Natural killer cell (primary cell): ENCODE results near the gene HOXB5. TPM values are rescaled to one million over a fixed set of nuclear protein-coding genes. Genes with fewer than 3 reads are reported as not detected.
A peak's percentile ranks its signal among the peaks of the same experiment; 100 is the strongest.

Source experiments
- ATAC-seq, 3 donors: fragments of 150-1000 bp in 2 of 3; fragments of 200-7000 bp in 1 of 3; cut with Tn5 transposase; 1 replicate in 1 of 3; 2 replicates in 2 of 3; pipeline ENCODE4 v1.10.0; 2021; ENCODE audit warnings: mild to moderate bottlenecking in 2 of 3, moderate library complexity in 2 of 3
- DNase-seq, 2 donors: peaks; one replicate each; pipeline versions ENCODE4 v3.0.0 to v3.0.0-alpha.2; 2013 to 2021; ENCODE audit warnings: mixed read lengths in 1 of 2
- H3K27ac ChIP-seq: one replicate; pipeline ENCODE4 v1.5.1; 2013; ENCODE audit warnings: mild to moderate bottlenecking, low read length
- H3K27me3 ChIP-seq: one replicate; pipeline ENCODE4 v1.6.1; 2013; ENCODE audit warnings: low read length; ENCODE audit not compliant: control insufficient read depth, insufficient read depth
- H3K36me3 ChIP-seq: one replicate; pipeline ENCODE4 v1.6.1; 2013; ENCODE audit warnings: low read length; ENCODE audit not compliant: control insufficient read depth, insufficient read depth
- H3K4me1 ChIP-seq: one replicate; pipeline ENCODE4 v1.6.1; 2013; ENCODE audit warnings: low read length; ENCODE audit not compliant: control insufficient read depth, insufficient read depth
- H3K4me3 ChIP-seq: one replicate; pipeline ENCODE4 v1.5.1; 2013; ENCODE audit warnings: low read length
- H3K9me3 ChIP-seq: one replicate; pipeline ENCODE4 v1.6.1; 2013; ENCODE audit warnings: low read length; ENCODE audit not compliant: control insufficient read depth, insufficient read depth
- H3K27ac Mint-ChIP-seq, 2 donors: one replicate each; pipeline ENCODE4 v1.8.0; 2022; ENCODE audit warnings: mild to moderate bottlenecking in 2 of 2, mixed read lengths in 2 of 2, moderate library complexity in 1 of 2
- H3K27me3 Mint-ChIP-seq, 2 donors: one replicate each; pipeline ENCODE4 v1.8.0; 2022; ENCODE audit warnings: low read depth in 2 of 2, mixed read lengths in 2 of 2
- H3K36me3 Mint-ChIP-seq: one replicate; pipeline ENCODE4 v1.8.0; 2022; ENCODE audit warnings: mixed read lengths
- H3K4me1 Mint-ChIP-seq, 2 donors: one replicate each; pipeline ENCODE4 v1.8.0; 2022; ENCODE audit warnings: mixed read lengths in 2 of 2
- H3K4me3 Mint-ChIP-seq: one replicate; pipeline ENCODE4 v1.8.0; 2022; ENCODE audit warnings: mild to moderate bottlenecking, moderate library complexity, mixed read lengths
- H3K9me3 Mint-ChIP-seq, 2 donors: one replicate each; pipeline ENCODE4 v1.8.0; 2022; ENCODE audit warnings: mixed read lengths in 2 of 2
- WGBS: methylation state at CpG from one replicate; pipeline ENCODE4 v1.1.7; 2013; ENCODE audit warnings: missing lambda C conversion rate; ENCODE audit not compliant: insufficient coverage; 5-methylcytosine and 5-hydroxymethylcytosine counted together
- intact Hi-C: fragments of 100-400 bp; cut with micrococcal nuclease; formaldehyde crosslinking; loops from one replicate; pipeline ENCODE4 v1.14.2; 2022
- total RNA-seq, 4 donors: library from RNA; stranded (reverse); fragments of 120-200 nt in 1 of 4; gene quantifications; one replicate each; pipeline versions ENCODE4 v1.2.3 to v1.2.4, GENCODE V29; 2013 to 2022
- TF ChIP-seq, protein P1 (sequence below): fragments of 200-600 bp; IDR thresholded peaks from one replicate; pipeline ENCODE4 v1.8.0; 2022; ENCODE audit warnings: antibody characterized with exemption

The HOXB5 gene
- total RNA-seq, 3 donors from 2014 or later (not counting 1 experiment from before 2014, with no cell fraction given): not detected

DNA sequence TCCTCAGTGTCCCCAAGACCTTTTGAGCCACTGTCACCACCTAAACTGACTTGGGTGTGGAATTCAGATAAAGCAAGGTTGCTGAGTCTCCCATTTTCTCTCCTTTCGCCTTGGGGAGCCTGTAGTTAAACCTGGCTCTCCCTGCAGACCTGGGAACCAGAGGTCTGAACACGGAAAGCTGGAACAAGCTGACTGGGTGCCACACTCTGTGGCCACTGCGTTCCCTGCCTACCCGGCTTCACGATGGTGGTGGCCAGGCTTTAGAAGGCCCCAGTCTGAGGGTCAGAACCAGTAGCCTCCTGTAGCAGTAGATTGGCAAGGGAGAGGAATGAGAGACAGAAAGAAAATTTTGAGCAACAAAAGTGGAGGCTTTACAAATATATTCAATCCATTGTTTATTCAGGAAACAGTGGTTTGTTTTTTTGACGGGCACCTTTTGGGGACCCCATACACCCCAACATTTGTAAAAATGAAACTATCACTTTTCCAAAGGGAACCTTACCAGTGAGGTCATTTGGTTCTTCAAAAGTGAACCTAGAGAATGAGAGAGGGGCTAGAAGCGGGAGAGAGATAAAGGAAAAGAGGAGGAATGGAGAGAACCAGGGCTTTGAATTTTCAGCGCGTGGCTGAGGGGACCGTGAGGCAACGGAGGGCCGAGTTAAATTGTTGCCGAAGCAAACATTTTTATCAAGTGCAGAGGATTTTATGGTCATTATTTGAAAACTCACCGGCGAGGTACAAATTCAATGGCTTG lies 23.3 kb upstream of the HOXB5 start:
- Histone ChIP-seq H3K27ac (no peak overlapping the region), H3K4me1 (peaks cover 47% of the 10 kb centered on the region), H3K4me3 (no peak overlapping the region), H3K36me3 (no peaks in the 10 kb centered on the region), H3K9me3 (no peaks in the 10 kb centered on the region), H3K27me3 (peaks cover 84% of the 10 kb centered on the region)
- 66% methylated on average over 14 of the region's 15 CpGs for WGBS
- H3K4me1 Mint-ChIP-seq: peaks cover 42 to 56% of the 10 kb centered on the region in 2 donors
- H3K36me3 Mint-ChIP-seq: peaks cover 7% of the 10 kb centered on the region
- TF ChIP-seq, protein P1, sequence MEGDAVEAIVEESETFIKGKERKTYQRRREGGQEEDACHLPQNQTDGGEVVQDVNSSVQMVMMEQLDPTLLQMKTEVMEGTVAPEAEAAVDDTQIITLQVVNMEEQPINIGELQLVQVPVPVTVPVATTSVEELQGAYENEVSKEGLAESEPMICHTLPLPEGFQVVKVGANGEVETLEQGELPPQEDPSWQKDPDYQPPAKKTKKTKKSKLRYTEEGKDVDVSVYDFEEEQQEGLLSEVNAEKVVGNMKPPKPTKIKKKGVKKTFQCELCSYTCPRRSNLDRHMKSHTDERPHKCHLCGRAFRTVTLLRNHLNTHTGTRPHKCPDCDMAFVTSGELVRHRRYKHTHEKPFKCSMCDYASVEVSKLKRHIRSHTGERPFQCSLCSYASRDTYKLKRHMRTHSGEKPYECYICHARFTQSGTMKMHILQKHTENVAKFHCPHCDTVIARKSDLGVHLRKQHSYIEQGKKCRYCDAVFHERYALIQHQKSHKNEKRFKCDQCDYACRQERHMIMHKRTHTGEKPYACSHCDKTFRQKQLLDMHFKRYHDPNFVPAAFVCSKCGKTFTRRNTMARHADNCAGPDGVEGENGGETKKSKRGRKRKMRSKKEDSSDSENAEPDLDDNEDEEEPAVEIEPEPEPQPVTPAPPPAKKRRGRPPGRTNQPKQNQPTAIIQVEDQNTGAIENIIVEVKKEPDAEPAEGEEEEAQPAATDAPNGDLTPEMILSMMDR: no peak
- intact Hi-C loops: loop anchor here (5.0 to 10.0 kb wide), 2 partner anchors 138 to 465 kb away; no protein-coding TSS in a partner anchor
- ATAC-seq (no peak), DNase-seq (no peak)
- H3K27ac Mint-ChIP-seq: peak overlapping the region in 1 of 2 donors; percentile 43
- H3K27me3 Mint-ChIP-seq: peaks cover 74 to 80% of the 10 kb centered on the region in 2 donors
- H3K4me3 Mint-ChIP-seq: peak overlapping the region; percentile 62
- no peaks in the 10 kb centered on the region for H3K9me3 Mint-ChIP-seq

DNA sequence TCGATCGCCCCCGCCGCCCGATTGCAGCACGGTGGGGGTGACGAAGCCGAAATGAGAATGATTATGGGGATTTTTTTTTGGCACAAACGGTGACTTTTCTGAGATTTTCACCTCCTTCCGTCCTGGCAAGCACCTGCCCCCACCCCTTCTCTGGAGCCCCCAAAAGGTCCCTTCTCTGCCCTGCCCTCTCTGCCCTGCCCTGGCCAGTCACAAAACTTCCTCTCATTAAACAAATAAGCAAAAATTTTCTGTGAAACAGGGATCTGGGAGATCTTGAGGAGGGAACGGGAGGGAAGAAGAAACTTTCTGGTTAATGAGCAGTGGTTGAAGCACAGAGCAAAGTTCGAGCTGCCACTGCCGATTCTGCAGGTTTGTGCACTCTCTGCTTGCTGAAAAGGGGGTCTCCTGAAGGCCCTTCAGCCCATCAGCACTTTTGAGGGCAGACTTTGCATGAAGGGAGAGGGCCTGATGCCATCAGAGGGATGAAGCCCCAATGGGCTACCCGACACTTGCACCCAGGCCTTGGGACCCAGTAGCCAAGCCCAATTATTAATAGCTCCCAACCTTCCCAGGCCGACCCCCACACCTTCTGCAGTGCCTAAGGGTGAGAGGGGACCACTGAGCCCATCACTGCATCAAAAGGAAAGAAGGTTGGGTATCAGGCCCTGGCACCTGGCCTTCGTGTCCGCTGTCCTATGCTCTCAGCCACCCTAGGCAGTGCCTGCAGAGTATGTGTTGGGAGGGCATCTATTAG lies 22.6 kb upstream of the HOXB5 start:
- Mint-ChIP-seq H3K27me3 (peaks cover 70 to 73% of the 10 kb centered on the region in 2 donors), H3K4me3 (no peak overlapping the region), H3K9me3 (no peaks in the 10 kb centered on the region), H3K27ac (peak overlapping the region in 1 of 2 donors; percentile 43), H3K36me3 (peaks cover 7% of the 10 kb centered on the region), H3K4me1 (peaks cover 50 to 63% of the 10 kb centered on the region in 2 donors)
- 58% methylated on average over 17 of the region's 17 CpGs for WGBS
- Histone ChIP-seq H3K4me3 (no peak overlapping the region), H3K27me3 (peaks cover 78% of the 10 kb centered on the region), H3K27ac (no peak overlapping the region), H3K36me3 (no peaks in the 10 kb centered on the region), H3K4me1 (peaks cover 55% of the 10 kb centered on the region), H3K9me3 (no peaks in the 10 kb centered on the region)
- TF ChIP-seq, protein P1: no peak
- no peak for DNase-seq
- ATAC-seq: no peak
- intact Hi-C loops: loop anchor here (5.0 to 10.0 kb wide), 2 partner anchors 139 to 464 kb away; no protein-coding TSS in a partner anchor

DNA sequence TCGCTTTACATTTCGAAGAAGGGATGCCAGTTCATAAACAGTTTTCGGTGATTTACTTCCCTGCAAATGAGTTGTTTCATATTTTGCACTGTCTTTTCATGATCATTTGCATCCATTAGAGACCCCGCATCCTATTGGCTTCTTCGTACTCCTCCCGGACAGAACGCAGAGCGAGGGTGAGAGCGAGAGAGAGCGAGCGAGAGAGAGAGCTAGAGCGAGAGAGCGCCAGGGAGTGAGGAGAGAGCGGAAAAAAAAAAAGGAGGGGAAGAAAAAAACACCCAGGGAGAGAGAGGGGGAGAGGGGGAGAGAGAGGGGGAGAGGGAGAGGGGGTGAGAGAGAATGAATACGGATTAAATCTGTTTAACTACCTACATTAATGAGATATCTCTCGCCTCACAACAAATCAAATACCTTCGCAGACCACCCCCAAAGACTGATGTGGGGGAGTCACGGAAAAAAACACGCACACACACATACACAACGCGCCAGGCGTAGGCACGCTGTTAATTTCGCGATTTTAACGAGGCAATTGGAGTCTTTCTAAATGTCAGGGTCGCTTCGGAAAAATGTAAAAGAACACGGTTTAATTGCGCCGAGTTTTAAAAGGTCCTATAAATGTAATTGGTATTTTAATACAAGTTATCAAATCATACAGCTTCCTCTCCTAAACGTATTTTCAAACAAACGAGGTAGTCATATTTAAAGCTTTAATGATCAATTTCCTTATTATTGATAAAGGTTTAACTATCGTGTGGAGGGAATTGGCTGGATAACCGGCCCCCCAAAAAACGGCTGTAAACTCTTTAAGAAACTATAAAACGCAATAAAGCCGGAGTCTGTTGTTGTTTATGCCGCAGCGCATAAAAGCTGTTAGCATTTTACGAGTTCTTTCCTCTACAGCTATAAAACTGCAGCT lies 21.7 kb upstream of the HOXB5 start, which contains the start of gene HOXB8:
HOXB8 (minus strand) TSS at position 246 of the 916 bp plus-strand sequence. CDS start 588 bp downstream, outside the sequence.
- Mint-ChIP-seq H3K36me3 (peaks cover 7% of the 10 kb centered on the region), H3K27ac (peak within 1 kb of the TSS; percentile 4 to 78), H3K9me3 (no peaks in the 10 kb centered on the region), H3K4me3 (peak within 1 kb of the TSS; percentile 56), H3K4me1 (peaks cover 57 to 69% of the 10 kb centered on the region in 2 donors), H3K27me3 (peaks cover 65 to 67% of the 10 kb centered on the region in 2 donors)
- Histone ChIP-seq H3K27me3 (peaks cover 73% of the 10 kb centered on the region), H3K9me3 (no peaks in the 10 kb centered on the region), H3K36me3 (no peaks in the 10 kb centered on the region), H3K4me3 (no peak within 1 kb of the TSS), H3K27ac (no peak within 1 kb of the TSS), H3K4me1 (peaks cover 62% of the 10 kb centered on the region)
- intact Hi-C loops: loop anchor here (5.0 to 10.0 kb wide), 2 partner anchors 139 to 463 kb away; no protein-coding TSS in a partner anchor
- no peak for ATAC-seq
- TF ChIP-seq, protein P1: no peak
- no peak for DNase-seq
- WGBS: 26% methylated on average over 29 of the region's 41 CpGs
